NK-92 (cell line): Measurements from ENCODE around the gene SERINC5.
"Not testable (repeated sequence)": the region's sequence is repeated elsewhere in the genome, so short reads cannot be mapped to it uniquely, and the experiment has no call there.

Experiments used
- DNase-seq: peaks from one replicate; lab custom pipeline; 2025; ENCODE audit not compliant: unreplicated experiment; lab: John Stamatoyannopoulos, UW

Gene SERINC5

DNA sequence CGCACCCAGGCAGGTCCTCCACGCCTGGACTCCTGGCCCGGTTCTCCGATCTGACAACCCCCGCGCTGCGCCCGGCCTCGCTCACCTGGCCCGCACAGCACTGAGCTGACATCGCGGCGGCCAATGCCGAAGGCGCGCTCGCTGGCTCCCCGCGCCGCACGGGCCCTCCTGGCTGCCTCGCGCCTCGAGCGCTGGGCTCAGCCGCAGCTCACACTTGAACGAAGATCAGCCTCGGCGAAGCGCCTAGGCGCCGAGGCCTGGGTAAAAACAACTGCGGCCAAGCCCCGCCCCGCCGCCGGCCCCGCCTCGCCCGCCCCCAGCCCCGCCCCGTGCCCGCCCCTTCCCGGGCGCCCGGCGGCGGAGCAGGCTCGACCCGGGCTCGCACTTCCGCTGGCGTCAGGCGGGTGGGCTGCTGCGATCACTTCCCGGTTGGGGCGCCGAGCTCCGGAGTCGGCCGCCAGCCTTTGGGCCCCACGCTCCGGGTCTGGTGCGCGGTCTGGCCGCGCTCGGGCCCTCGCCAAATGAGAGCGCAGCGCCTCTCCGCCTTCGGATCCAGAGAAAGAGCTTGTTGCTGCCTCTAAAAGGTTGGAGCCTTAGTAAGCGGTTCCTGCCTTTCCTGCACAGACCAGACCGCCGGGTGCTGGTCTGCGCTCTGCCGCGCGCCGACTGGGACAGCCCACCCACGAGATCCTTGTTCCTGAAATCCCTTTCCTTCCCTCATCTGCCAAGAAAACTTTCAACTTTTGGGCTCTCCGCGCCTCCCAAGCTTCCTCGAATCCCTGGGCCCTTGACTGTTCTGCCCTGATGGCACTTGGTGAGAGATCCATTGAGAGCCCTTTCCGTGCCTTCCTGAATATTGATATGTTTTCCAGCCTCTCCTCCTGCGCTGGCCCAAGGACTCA lies at the start of gene SERINC5:
Gene SERINC5 (minus strand): TSS at position 238 of the 902 bp plus-strand sequence. CDS start 126 bp downstream, at position 112.
- DNase-seq, result peak; percentile 12

DNA sequence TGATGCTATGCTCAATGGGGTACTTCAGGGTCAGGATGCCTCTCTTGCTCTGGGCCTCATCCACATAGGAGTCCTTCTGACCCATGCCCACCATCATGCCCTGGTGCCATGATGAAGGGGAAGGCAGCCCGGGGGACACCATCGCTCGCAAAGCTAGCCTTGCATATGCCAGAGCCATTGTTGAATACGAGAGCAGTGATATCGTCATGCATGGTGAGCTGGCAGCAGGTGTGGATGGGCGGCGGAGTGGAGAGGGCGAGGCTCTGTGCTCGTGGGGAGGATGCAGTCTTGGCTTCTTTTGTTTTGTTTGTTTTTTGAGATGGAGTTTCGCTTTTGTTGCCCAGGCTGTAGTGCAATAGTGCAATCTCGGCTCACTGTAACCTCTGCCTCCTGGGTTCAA lies 46.8 kb upstream of the SERINC5 start:
- DNase-seq, result no peak

DNA sequence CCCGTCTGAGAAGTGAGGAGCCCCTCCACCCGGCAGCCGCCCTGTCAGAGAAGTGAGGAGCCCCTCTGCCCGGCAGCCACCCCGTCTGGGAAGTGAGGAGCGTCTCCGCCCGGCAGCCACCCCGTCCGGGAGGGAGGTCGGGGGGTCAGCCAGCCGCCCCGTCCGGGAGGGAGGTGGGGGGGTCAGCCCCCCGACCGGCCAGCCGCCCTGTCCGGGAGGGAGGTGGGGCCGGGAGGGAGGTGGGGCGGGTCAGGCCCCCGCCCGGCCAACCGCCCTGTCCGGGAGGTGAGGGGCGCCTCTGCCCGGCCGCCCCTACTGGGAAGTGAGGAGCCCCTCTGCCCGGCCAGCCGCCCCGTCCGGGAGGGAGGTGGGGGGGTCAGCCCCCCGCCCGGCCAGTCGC lies 45.5 kb upstream of the SERINC5 start:
- DNase-seq, result not testable (repeated sequence)

DNA sequence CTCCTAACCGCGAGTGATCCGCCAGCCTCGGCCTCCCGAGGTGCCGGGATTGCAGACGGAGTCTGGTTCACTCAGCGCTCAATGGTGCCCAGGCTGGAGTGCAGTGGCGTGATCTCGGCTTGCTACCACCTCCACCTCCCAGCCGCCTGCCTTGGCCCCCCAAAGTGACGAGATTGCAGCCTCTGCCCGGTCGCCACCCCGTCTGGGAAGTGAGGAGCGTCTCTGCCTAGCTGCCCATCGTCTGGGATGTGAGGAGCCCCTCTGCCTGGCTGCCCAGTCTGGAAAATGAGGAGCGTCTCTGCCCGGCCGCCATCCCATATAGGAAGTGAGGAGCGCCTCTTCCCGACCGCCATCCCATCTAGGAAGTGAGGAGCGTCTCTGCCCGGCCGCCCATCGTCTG lies 44.9 kb upstream of the SERINC5 start:
- DNase-seq, result not testable (repeated sequence)

DNA sequence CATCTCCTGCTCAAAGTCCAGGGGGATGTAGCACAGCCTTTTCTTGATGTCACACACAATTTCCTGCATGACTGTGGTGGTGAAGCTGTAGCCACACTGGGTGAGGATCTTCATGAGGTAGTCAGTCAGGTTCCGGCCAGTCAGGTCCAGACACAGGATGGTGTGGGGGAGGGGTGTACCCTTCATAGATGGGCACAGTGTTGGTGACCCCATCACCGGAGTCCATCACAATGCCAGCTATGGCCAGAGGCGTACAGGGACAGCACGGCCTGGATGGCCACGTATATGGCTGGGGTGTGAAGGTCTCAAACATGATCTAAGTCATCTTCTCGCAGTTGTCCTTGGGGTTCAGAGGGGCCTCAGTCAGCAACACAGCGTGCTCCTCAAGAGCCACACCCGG lies 44.3 kb upstream of the SERINC5 start:
- no peak for DNase-seq

DNA sequence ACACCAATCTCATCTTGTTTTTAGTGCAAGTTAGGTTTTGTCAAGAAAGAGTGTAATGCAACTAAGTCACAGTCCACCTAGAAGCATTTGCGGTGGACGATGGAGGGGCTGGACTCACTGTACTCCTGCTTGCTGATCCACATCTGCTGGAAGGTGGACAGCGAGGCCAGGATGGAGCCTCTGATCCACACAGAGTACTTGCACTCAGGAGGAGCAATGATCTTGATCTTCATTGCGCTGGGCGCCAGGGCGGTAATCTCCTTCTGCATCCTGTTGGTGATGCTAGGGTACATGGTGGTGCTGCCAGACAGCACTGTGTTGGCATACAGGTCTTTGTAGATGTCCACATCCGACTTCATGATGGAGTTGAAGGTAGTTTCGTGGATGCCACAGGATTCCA lies 43.8 kb upstream of the SERINC5 start:
- no peak for DNase-seq

DNA sequence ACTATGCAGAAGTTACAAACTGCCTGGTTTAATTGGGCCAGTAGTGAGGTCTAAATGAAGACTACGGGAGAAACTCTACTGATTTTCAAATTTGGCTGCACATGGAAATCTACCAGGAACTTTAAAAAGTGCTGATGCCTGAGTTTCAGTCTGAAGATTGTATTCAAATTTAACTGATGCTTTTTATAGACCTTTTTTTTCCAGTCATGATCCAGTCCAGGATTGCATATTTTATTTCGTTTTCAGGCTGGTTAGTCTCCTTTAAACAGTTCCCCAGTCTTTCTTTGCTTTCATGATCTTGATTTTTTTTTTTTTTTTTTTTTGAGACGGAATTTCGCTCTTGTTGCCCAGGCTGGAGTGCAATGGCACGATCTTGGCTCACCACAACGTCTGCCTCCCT lies 40.3 kb upstream of the SERINC5 start:
- no peak for DNase-seq

DNA sequence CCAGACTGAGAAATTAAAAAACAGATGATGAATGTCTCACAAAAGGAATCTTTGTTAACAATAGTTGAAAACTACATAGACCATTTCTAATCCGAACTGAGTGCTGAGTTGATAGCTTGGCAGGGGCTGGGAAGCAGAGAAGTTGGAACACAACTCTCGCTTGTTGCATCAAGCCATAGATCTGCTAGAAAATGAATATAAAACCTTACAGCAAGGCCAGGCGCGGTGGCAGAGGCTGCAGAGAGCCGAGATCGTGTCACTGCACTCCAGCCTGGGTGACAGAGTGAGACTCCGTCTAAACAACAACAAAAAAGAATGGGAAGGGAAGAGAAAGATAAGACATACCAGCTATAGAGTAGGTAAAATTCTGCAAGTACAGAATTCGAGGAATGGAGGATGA lies 35.9 kb upstream of the SERINC5 start:
- DNase-seq, result no peak

DNA sequence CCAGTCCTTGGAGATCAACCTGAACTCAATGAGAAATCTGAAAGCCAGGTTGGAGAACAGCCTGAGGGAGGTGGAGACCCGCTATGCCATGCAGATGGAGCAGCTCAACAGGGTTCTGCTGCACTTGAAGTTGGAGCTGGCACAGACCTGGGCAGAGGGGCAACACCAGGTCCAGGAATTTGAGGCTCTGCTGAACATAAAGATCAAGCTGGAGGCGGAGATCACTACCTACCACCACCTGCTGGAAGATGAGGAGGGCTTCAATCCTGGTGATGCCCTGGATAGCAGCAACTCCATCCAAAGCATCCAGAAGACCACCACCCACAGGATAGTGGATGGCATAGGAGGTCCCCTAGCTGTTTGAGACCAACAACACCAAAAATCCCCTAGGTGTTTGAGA lies 33.5 kb upstream of the SERINC5 start:
- no peak for DNase-seq

DNA sequence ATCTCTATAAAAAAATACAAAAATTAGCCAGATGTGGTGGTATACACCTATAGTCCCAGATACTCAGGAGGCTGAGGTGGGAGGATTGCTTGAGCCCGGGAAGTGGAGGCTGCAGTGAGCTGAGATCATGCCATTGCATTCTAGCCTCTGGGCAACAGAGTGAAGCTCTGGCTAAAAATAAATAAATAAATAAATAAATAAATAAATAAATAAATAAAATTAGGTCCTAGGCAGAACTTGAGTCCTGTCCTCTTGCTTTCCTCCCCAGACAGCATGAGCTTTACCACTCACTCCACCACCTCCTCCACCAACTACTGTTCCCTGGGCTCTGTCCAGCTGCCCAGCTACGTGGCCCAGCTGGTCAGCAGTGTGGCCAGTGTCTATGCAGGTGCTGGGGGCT lies 32.3 kb upstream of the SERINC5 start:
- DNase-seq, result no peak

DNA sequence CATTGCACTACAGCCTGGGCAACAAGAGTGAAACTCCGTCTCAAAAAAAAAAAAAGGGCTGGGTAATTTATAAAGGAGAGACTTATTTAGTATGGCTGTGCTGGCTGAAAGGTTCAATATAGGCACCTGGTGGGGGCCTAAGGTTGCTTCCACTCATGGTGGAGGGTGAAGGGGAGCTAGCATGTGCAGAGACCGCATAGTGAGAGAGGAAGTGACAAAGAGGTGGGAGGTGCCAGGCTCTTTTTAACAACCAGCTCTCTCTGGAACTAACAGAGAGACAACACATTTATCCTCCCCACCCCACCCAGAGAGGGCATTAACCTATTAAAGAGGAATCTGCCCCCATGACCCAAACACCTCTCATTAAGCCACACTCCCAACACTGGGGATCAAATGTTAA lies 28.9 kb upstream of the SERINC5 start:
- DNase-seq, result no peak

DNA sequence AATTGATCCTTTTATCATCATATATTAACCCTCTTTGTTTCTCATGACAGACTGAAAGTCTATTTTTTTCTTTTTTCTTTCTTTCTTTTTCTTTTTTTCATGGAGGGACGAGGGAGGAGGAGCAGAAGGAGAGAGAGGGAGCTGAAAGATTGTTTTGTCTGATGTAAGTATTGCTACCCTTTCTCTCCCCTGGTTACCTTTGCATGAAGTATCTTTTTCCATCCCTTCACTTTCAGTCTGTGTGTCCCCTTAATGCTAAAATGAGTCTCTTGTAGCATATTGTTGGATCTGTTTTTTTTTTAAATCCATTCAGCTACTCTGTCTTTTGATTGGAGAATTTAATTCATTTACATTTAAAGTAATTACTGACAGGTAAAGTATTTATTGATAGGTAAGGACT lies 27.5 kb upstream of the SERINC5 start:
- DNase-seq, result no peak

DNA sequence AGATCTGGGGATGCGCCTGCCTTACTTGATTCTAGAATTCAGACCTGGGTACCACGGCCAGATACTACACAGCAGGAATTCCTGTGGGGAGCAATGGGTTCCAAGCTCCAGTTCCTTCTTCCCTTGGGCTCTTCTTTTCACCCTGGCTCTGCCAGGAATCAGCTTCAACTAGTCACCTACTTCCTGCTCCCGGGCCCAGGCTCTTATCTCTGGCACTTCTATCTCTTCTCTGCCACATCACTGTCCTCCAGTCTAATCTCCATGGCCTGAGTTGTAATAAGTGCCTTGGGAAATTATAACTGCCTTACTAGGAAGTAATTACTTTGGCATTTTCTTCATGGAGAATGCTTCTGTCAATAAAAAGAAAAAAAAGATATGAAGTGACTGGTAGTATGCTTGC lies 26.2 kb upstream of the SERINC5 start:
- no peak for DNase-seq

DNA sequence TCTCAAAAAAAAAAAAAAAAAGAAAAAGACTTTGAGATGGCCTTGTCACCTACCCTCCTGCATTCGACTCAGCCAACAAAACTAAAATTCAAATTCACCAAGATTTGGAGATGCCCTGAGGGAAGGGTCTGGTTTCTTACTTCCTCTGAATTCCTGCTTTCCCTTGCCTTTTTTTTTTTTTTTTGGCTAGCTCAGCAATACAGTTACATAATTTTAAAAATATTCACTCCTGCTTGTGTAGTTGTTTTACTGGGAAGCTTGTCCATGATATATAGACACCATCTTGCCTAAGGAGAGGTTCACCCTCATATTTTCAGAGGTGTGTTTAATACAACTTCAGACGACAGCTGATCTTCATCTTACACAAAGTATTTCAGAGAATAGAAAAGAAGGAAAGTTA lies 21.3 kb upstream of the SERINC5 start:
- no peak for DNase-seq

DNA sequence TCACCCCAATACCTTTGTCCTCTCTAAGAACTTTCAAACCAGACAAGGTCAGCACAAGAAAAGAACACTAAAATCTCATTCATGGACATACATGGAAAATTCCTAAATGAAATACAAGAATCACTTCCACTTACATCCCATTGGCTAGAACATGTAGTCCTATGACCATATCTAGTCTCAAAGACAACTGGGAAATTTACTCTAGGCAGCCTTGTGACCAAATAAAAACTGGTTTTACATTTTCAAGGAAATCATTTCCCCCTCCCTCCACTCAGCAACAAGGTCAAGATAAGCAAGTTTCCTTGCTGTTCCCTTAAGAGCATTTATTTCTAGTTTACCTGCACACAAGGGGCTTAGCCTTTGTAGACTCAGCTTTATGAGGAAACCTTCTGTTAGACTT lies 20.3 kb upstream of the SERINC5 start:
- DNase-seq, result no peak

DNA sequence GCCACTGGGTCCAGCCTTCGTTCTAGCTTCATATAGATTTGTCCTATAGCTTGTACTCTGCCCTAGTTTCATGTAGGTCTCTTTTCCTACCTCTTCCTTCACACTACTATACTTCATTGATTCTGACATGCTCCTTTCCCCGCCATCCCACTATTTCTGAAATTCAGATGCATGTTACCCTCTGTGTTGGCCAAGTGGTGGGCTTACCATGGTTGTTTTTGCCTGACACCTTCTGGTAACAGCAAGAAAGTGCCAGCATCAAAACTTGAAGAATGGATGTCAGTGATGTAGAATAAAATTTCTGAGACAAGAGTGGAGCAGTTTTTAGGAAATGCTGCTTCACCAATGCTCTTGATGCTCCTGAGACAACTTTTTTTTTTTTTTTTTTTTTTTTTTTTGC lies 19.5 kb upstream of the SERINC5 start:
- DNase-seq, result no peak

DNA sequence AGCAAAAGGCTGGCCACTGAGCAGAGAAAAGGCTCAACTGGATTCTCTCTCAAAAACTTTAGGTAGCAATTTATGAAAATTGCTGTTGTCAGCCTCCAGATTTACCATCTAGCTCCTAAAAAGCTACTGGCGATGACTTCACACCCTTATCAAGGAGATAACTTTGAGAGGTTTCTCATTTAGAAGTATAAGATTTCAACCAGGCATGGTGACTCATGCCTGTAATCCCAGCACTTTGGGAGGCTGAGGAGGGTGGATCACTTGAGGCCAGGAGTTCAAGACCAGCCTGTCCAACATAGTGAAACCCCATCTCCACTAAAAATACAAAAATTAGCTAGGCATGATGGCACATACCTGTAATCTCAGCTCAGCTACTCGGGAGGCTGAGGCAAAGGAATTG lies 14.7 kb upstream of the SERINC5 start:
- DNase-seq, result not testable (repeated sequence)

DNA sequence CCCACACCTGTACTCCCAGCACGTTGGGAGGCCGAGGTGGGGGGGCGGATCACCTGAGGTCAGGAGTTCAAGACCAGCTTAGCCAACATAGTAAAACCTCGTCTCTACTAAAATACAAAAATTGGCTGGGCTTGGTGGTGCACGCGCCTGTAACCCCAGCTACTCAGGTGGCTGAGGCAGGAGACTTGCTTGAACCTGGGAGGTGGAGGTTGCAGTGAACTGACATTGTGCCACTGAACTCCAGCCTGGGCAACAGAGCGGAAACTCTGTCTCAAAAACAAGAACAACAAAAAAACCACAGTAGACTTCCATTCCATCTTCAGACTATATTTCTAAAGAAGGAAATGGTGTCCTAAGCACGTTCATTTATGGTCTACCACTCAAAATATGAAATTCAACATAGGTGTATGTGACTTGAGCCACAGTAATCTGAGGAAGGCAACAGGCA lies 14.2 kb upstream of the SERINC5 start:
- DNase-seq, result no peak

DNA sequence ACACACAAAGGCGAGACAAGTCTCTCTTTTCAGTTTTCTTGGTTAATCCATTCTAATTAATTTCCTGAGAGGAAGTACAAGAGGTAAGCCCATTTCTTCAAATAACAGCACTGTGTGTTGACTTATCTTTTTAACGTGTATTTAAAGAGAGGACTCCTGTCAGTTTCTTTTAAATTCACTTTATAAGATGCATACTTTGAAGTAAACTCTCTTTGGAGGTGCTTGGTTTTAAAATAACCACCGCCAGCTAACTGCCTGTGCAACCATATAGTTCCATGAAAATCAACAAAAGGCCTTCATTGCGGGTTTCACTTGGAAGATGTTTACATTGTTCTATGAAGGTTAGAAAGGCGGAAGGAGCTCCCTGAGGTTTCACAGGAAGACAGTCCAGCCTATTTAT lies 13.1 kb upstream of the SERINC5 start:
- DNase-seq, result no peak

DNA sequence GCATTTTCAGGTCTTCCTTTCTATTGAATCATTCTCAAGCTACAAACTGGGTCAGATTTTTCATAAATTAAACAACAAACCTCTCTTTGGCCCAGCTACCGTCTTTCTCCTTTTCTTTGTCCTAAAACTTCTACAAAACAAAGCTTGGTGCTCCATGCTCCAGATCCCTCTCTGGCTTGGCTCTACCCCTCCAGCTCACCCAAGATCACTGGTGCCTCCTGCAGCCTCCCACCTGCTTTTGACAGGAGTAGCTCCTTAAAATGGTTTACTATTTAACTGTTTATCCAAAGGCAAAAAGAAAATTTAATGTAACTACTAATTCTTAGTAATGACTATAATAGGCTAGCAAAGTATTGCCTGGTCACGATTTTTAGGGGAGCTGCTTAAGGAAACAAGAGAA lies 10.7 kb upstream of the SERINC5 start:
- no peak for DNase-seq

DNA sequence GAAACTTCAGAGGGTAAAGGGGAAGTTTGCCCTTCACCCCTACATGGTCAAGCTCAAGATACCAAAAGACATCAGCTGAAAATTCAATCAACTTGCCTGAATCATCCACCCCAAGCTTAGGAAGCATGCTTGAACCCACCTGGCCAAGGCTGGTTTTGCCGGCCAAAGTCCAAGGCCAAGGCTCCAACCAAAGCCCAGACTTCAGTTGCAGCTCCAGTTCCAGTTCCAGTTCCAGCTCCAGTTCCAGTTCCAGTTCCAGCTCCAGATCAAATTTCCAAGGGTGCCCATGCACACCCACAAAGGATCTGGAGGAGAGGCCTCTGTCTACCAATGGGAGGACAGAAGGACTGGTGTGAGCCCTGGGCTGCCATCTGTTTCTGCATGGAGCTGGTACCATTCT lies 4.6 kb upstream of the SERINC5 start:
- no peak for DNase-seq

DNA sequence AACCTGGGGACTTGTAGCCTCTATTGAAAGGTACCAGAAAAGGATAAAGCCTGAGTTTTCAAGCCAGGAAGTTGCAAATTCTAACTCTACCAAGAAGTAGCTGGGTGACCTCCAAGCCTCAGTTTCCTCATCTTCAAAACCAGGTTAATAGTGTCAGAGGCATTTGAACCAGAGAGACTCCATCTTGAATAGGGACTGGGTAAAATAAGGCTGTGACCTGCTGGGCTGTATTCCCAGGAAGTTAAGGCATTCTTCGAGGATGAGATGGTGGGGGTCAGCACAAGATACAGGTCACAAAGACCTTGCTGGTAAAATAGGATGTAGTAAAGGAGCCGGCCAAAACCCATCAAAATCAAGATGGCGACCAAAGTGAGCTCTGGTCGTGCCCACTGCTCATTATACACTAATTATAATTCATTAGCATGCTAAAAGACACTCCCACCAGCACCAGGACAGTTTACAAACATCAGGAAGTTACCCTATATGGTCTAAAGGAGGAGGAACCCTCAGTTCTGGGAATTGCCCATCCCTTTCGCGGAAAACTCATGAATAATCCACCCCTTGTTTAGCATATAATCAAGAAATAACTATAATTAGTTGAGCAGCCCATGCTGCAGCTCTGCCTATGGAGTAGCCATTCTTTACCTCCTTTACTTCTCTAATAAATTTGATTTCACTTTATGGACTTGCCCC lies 3.8 kb upstream of the SERINC5 start:
- no peak for DNase-seq
